GM12878 (cell line): Measurements from ENCODE around the gene MOV10L1. TPM values are rescaled to one million over a fixed set of nuclear protein-coding genes. Genes with fewer than 3 reads are reported as not detected.

ENCODE experiments used
- CUX1 ChIP-seq: IDR thresholded peaks from 2 replicates; pipeline ENCODE4 v1.6.1; 2012; ENCODE audit warnings: improper control_type of control experiment, low read depth, low read length; ENCODE audit not compliant: insufficient replicate concordance
- KLF5 ChIP-seq: fragments of 450-650 bp; IDR thresholded peaks from 2 replicates; pipeline ENCODE4 v1.6.1; 2014; ENCODE audit warnings: mild to moderate bottlenecking; ENCODE audit not compliant: partially characterized antibody
- NR2C1 ChIP-seq: fragments of 450-650 bp; IDR thresholded peaks from 2 replicates; pipeline ENCODE4 v1.6.1; 2017; ENCODE audit warnings: antibody characterized with exemption, mild to moderate bottlenecking, moderate library complexity
- PAX5 ChIP-seq: IDR thresholded peaks from 2 replicates; pipeline ENCODE4 v1.6.1; 2011; ENCODE audit warnings: low read depth, low read length, borderline replicate concordance
- SMARCA5 ChIP-seq: fragments of 450-650 bp; IDR thresholded peaks from 2 replicates; pipeline ENCODE4 v1.6.1; 2017; ENCODE audit warnings: mild to moderate bottlenecking
- SP1 ChIP-seq: IDR thresholded peaks from one replicate; pipeline ENCODE4 v1.6.1; 2011; ENCODE audit warnings: low read depth, low read length
- WRNIP1 ChIP-seq: IDR thresholded peaks from 2 replicates; pipeline ENCODE4 v1.6.1; 2011; ENCODE audit warnings: low read depth, low read length, improper control_type of control experiment, borderline replicate concordance
- ZBTB11 ChIP-seq: fragments of 450-650 bp; formaldehyde crosslinking; IDR thresholded peaks from 2 replicates; pipeline ENCODE4 v1.5.0; 2022; ENCODE audit warnings: mild to moderate bottlenecking, missing genetic modification characterization
- polyA plus RNA-seq, 11 experiments: library from polyadenylated mRNA; depleted of rRNA in 4 of 11; unstranded in 6 of 11; stranded (reverse) in 5 of 11; fragments of >200 nt; fragmentation: Nextera tagmentation in 4 of 11; fragmentation: Illumina TruSeq in 1 of 11; extraction: Ambion mirVana in 4 of 11; extraction: Trizol in 1 of 11; gene quantifications; 1 replicate in 1 of 11; 2 replicates in 10 of 11; pipeline versions ENCODE4 v1.2.1 to v1.2.3, GENCODE V29; 2011 to 2016; ENCODE audit warnings: inconsistent platforms in 2 of 11, missing spikeins in 2 of 11, low read depth in 1 of 11
- total RNA-seq, 4 experiments: library from RNA; depleted of rRNA in 3 of 4; stranded (reverse); fragments of >200 nt in 3 of 4; fragmentation: Illumina TruSeq in 1 of 4; extraction: Trizol in 1 of 4; gene quantifications; 2 replicates each; pipeline versions ENCODE4 v1.2.1 to v1.2.3, GENCODE V29; 2013 to 2021

The MOV10L1 gene
- total and polyA plus RNA-seq, 10 of the 15 experiments (the other 5 are each of a cell fraction or from before 2014, with no cell fraction given), result 0.22 TPM; not detected in 9

- TF ChIP-seq CUX1 (no peak), KLF5 (no peak), SP1 (no peak), NR2C1 (no peak), WRNIP1 (no peak), SMARCA5 (no peak), ZBTB11 (CRISPR knock-in tag) (no peak), PAX5 (no peak)
Measured at GRCh38 chr22:50150161-50151129, 60.6 kb downstream of the MOV10L1 start (continued).
